Naive B cell (primary cell): ENCODE data around the gene GNG12. TPM values are rescaled to one million over a fixed set of nuclear protein-coding genes. Genes with fewer than 3 reads are reported as not detected.

Experiments used
- polyA plus RNA-seq, 6 donors: library from polyadenylated mRNA; unstranded; fragments of 300-500 nt; fragmentation: Illumina TruSeq; gene quantifications; one replicate each; pipeline ENCODE4 v1.2.3, GENCODE V29; 2021; ENCODE audit warnings: low read depth in 6 of 6

Gene GNG12
- polyA plus RNA-seq, 6 donors from 2014 or later, result not detected

Other genes starting within 250 kb of the GNG12 start
- 10 to 100 TPM in 1 of 6 donors, 1 to 10 TPM in 5; 6.1 to 11.1 (median 7.9) TPM for gene GADD45A, start 148.3 kb downstream of the GNG12 start, polyA plus RNA-seq
- not detected for gene DIRAS3, start 217.2 kb upstream of the GNG12 start, polyA plus RNA-seq